Ovary (tissue), 9 donors: ENCODE data around the gene YIPF1. TPM values are rescaled to one million over a fixed set of nuclear protein-coding genes. Genes with fewer than 3 reads are reported as not detected.

ENCODE experiments used
- DNase-seq, 5 donors: peaks; one replicate each; pipeline ENCODE4 v3.0.0-alpha.2; 2019 to 2020
- H3K27ac ChIP-seq, 2 donors: fragments of 200-600 bp; one replicate each; pipeline versions ENCODE4 v1.5.1 to v1.8.0; 2019 to 2022
- H3K27me3 ChIP-seq: fragments of 200-600 bp; one replicate; pipeline ENCODE4 v1.8.0; 2022
- H3K36me3 ChIP-seq: fragments of 200-600 bp; sonication (generic); one replicate; pipeline ENCODE4 v1.5.1; 2019
- H3K4me1 ChIP-seq: one replicate; pipeline ENCODE4 v1.8.1; 2013; ENCODE audit warnings: mild to moderate bottlenecking, moderate library complexity; ENCODE audit not compliant: insufficient read depth
- H3K4me3 ChIP-seq: fragments of 200-600 bp; sonication (generic); one replicate; pipeline ENCODE4 v1.5.1; 2017
- H3K9me3 ChIP-seq, 2 donors: fragments of 200-600 bp in 1 of 2; sonication (generic) in 1 of 2; one replicate each; pipeline versions ENCODE4 v1.5.1 to v1.8.1; 2013 to 2019; ENCODE audit warnings: mild to moderate bottlenecking in 1 of 2, moderate library complexity in 1 of 2
- CTCF ChIP-seq, 3 donors: fragments of 450-650 bp in 2 of 3; fragments of 200-600 bp in 1 of 3; IDR thresholded peaks; one replicate each; pipeline versions ENCODE4 v1.5.1 to v1.8.0; 2016 to 2022; ENCODE audit warnings: antibody characterized with exemption in 3 of 3, mild to moderate bottlenecking in 1 of 3
- EP300 ChIP-seq: sonication (generic); formaldehyde crosslinking; IDR thresholded peaks from one replicate; pipeline ENCODE4 v1.6.1; 2017; ENCODE audit warnings: antibody characterized with exemption
- POLR2A ChIP-seq: fragments of 450-650 bp; IDR thresholded peaks from one replicate; pipeline ENCODE4 v1.6.1; 2017; ENCODE audit warnings: antibody characterized with exemption, mild to moderate bottlenecking, moderate library complexity
- whole genome bisulfite sequencing, 3 donors: extraction: QIAGEN DNeasy Blood & Tissue Kit in 1 of 3; methylation state at CpG; one replicate each; pipeline versions ENCODE4 v1.1.5 to v1.1.7; 2013 to 2017; 5-methylcytosine and 5-hydroxymethylcytosine counted together
- intact Hi-C, 4 donors: fragments of 100-400 bp; cut with DNase I; formaldehyde crosslinking; loops; one replicate each; pipeline versions ENCODE4 v1.11.0 to v1.15.1; 2022 to 2023
- polyA plus RNA-seq, 2 donors: library from polyadenylated mRNA; stranded (reverse); fragments of 200-250 nt in 1 of 2; fragments of 350-450 nt in 1 of 2; fragmentation: Illumina TruSeq in 1 of 2; extraction: RNeasy Lipid Tissue Mini Kit (QIAGEN cat#74804) in 1 of 2; gene quantifications; one replicate each; pipeline ENCODE4 v1.2.3, GENCODE V29; 2013 to 2014
- total RNA-seq, 7 donors: library from RNA; depleted of rRNA in 2 of 7; stranded (reverse); fragments of >200 nt in 2 of 7; fragmentation: NEBNext Ultra II Directional in 3 of 7; extraction: Animal tissue kit (Norgen Biotek cat#: 25700) in 3 of 7; gene quantifications; one replicate each; pipeline versions ENCODE4 v1.1.0 to v1.2.4, GENCODE V29; 2016 to 2023
- donor health status: DM: no; HTN: no; CAD: no; lungs with moderate emphysema.
- donor health status: DM: no; HTN: no; CAD: no.
- donor health status: Bipolar disorder and iron deficiency.
- donor health status: DM: yes; HTN: yes; CAD: no.
- donor health status: DM: no; HTN: no; CAD: no.
- donor health status: DM: yes; HTN: yes; CAD: no.

Gene YIPF1
- total and polyA plus RNA-seq, 9 donors: 11.5 to 47.8 (median 18.3) TPM

GRCh38 chr1:53894644-53895043 lies 5.0 kb upstream of the YIPF1 start:
- Histone ChIP-seq H3K4me3 (no peak overlapping the region), H3K27ac (no peak overlapping the region), H3K27me3 (no peaks in the 10 kb centered on the region), H3K4me1 (peaks cover 5% of the 10 kb centered on the region), H3K9me3 (no peaks in the 10 kb centered on the region), H3K36me3 (no peaks in the 10 kb centered on the region)
- TF ChIP-seq EP300 (no peak), POLR2A (no peak), CTCF (IDR thresholded peaks at IDR 0.05) (no peak)
- 90 to 92% (median 91%) methylated on average over 5 of the region's 5 CpGs for WGBS, 3 donors
- intact Hi-C loops: loop anchor here in 1 of 4 donors (5.0 kb wide), 2 partner anchors 53 to 158 kb away; partner anchors contain the start of genes IFT25, LRRC42, TCEANC2 and TMEM59
- no peak for DNase-seq

- H3K36me3 ChIP-seq: no peaks in the 10 kb centered on the region
- 75 to 82% (median 79%) methylated on average over 14 of the region's 14 CpGs for WGBS, 3 donors
- intact Hi-C loops: loop anchor here in 1 of 4 donors (5.0 kb wide), 1 partner anchor 158 kb away; the partner anchor contains the start of genes TCEANC2 and TMEM59
- DNase-seq: no peak
- no peak for TF ChIP-seq POLR2A
- TF ChIP-seq CTCF (IDR thresholded peaks at IDR 0.05): no peak
- TF ChIP-seq EP300: no peak
- peaks cover 2% of the 10 kb centered on the region for H3K4me1 ChIP-seq
- no peaks in the 10 kb centered on the region for H3K9me3 ChIP-seq
- no peaks in the 10 kb centered on the region for H3K27me3 ChIP-seq
- H3K27ac ChIP-seq: no peak within 1 kb of the TSS
- no peak within 1 kb of the TSS for H3K4me3 ChIP-seq
These were observed 4.5 kb upstream of the YIPF1 start, which contains the start of gene DIO1 for GRCh38 chr1:53893999-53894636. Gene DIO1, plus strand, starts transcription at chr1:53894187. Its CDS starts 24 bp downstream, at chr1:53894211.

- no peak for DNase-seq
- intact Hi-C loops: loop anchor here in 1 of 4 donors (5.0 kb wide), 1 partner anchor 159 kb away; the partner anchor contains the start of genes TCEANC2 and TMEM59
- Histone ChIP-seq H3K27me3 (no peaks in the 10 kb centered on the region), H3K4me1 (peaks cover 2% of the 10 kb centered on the region), H3K27ac (no peak overlapping the region), H3K36me3 (no peaks in the 10 kb centered on the region), H3K4me3 (no peak overlapping the region), H3K9me3 (no peaks in the 10 kb centered on the region)
- WGBS, 3 donors: 73 to 80% (median 78%) methylated on average over 5 of the region's 5 CpGs
- no peak for TF ChIP-seq POLR2A
- TF ChIP-seq CTCF (IDR thresholded peaks at IDR 0.05): no peak
These were observed 3.3 kb upstream of the YIPF1 start for GRCh38 chr1:53892911-53893310.

GRCh38 chr1:53891678-53892077 lies 2.1 kb upstream of the YIPF1 start:
- H3K9me3 ChIP-seq: no peaks in the 10 kb centered on the region
- intact Hi-C loops: loop anchor here in 1 of 4 donors (5.0 kb wide), 1 partner anchor 161 kb away; the partner anchor contains the start of genes TCEANC2 and TMEM59
- WGBS, 3 donors: 69 to 100% (median 93%) methylated on average over 2 of the region's 2 CpGs
- no peaks in the 10 kb centered on the region for H3K36me3 ChIP-seq
- H3K4me3 ChIP-seq: no peak overlapping the region
- H3K27ac ChIP-seq: no peak overlapping the region
- no peaks in the 10 kb centered on the region for H3K4me1 ChIP-seq
- H3K27me3 ChIP-seq: no peaks in the 10 kb centered on the region
- no peak for DNase-seq
- no peak for TF ChIP-seq POLR2A

GRCh38 chr1:53891018-53891417 lies 1.4 kb upstream of the YIPF1 start:
- TF ChIP-seq CTCF (IDR thresholded peaks at IDR 0.05): no peak
- no peak for TF ChIP-seq POLR2A
- no peak for TF ChIP-seq EP300
- no peaks in the 10 kb centered on the region for H3K9me3 ChIP-seq
- no peak for DNase-seq
- H3K36me3 ChIP-seq: no peaks in the 10 kb centered on the region
- 82 to 94% (median 93%) methylated on average over 2 of the region's 2 CpGs for WGBS, 3 donors
- intact Hi-C loops: loop anchor here in 1 of 4 donors (5.0 kb wide), 1 partner anchor 161 kb away; the partner anchor contains the start of genes TCEANC2 and TMEM59
- H3K27ac ChIP-seq: no peak overlapping the region
- no peaks in the 10 kb centered on the region for H3K27me3 ChIP-seq
- H3K4me3 ChIP-seq: no peak overlapping the region
- no peaks in the 10 kb centered on the region for H3K4me1 ChIP-seq
